Tibial nerve (tissue), 4 donors: ENCODE data around the gene SLC25A39. TPM values are rescaled to one million over a fixed set of nuclear protein-coding genes. Genes with fewer than 3 reads are reported as not detected.

Experiments used
- DNase-seq, 2 donors: peaks; one replicate each; pipeline ENCODE4 v3.0.0-alpha.2; 2019; ENCODE audit warnings: low spot score in 2 of 2
- H3K27ac ChIP-seq, 4 donors: fragments of 200-600 bp; sonication (generic) in 3 of 4; one replicate each; pipeline ENCODE4 v1.5.1; 2017 to 2019; ENCODE audit warnings: mild to moderate bottlenecking in 1 of 4
- H3K27me3 ChIP-seq, 2 donors: fragments of 200-600 bp; sonication (generic) in 1 of 2; one replicate each; pipeline versions ENCODE4 v1.5.1 to v1.6.0; 2017 to 2019
- H3K36me3 ChIP-seq, 3 donors: fragments of 200-600 bp; sonication (generic); one replicate each; pipeline ENCODE4 v1.5.1; 2018 to 2019
- H3K4me1 ChIP-seq, 4 donors: fragments of 200-600 bp; sonication (generic) in 3 of 4; one replicate each; pipeline ENCODE4 v1.5.1; 2017 to 2019
- H3K4me3 ChIP-seq, 4 donors: fragments of 200-600 bp; sonication (generic) in 3 of 4; one replicate each; pipeline ENCODE4 v1.5.1; 2017 to 2019; ENCODE audit warnings: mild to moderate bottlenecking in 1 of 4, moderate library complexity in 1 of 4
- H3K9me3 ChIP-seq, 4 donors: fragments of 200-600 bp; sonication (generic) in 3 of 4; one replicate each; pipeline ENCODE4 v1.5.1; 2017 to 2019
- EP300 ChIP-seq, 2 donors: sonication (generic); formaldehyde crosslinking; IDR thresholded peaks; one replicate each; pipeline ENCODE4 v1.6.1; 2017; ENCODE audit warnings: antibody characterized with exemption in 2 of 2, mild to moderate bottlenecking in 1 of 2
- POLR2A ChIP-seq, 2 donors: fragments of 450-650 bp; IDR thresholded peaks; one replicate each; pipeline ENCODE4 v1.6.1; 2017; ENCODE audit warnings: antibody characterized with exemption in 2 of 2, mild to moderate bottlenecking in 2 of 2, moderate library complexity in 2 of 2
- WGBS, 2 donors: methylation state at CpG; one replicate each; pipeline ENCODE4 v1.1.5; 2018; 5-methylcytosine and 5-hydroxymethylcytosine counted together
- total RNA-seq, 4 donors: library from RNA; depleted of rRNA; stranded (reverse); fragments of >200 nt; gene quantifications; one replicate each; pipeline ENCODE4 v1.1.0, GENCODE V29; 2016
- TF ChIP-seq, protein P1 (sequence below), 5 experiments: fragments of 200-600 bp in 3 of 5; fragments of 450-650 bp in 2 of 5; sonication (generic) in 3 of 5; IDR thresholded peaks; one replicate each; pipeline ENCODE4 v1.5.1; 2016 to 2019; ENCODE audit warnings: antibody characterized with exemption in 5 of 5, mild to moderate bottlenecking in 3 of 5, moderate library complexity in 2 of 5

Gene SLC25A39
- total RNA-seq, 4 donors from 2014 or later, result 51.3 to 99.0 (median 70.9) TPM

GRCh38 chr17:44356241-44356640, 31.6 kb upstream of the SLC25A39 start:
- Histone ChIP-seq H3K9me3 (no peaks in the 10 kb centered on the region), H3K27me3 (no peaks in the 10 kb centered on the region), H3K27ac (no peak overlapping the region), H3K4me3 (no peak overlapping the region), H3K36me3 (peaks cover 0 to 24% (median under 1%) of the 10 kb centered on the region in 3 donors), H3K4me1 (peaks cover 0 to 10% (median 2%) of the 10 kb centered on the region in 4 donors)
- DNase-seq, result no peak
- no peak for TF ChIP-seq EP300 (IDR thresholded peaks at IDR 0.05)
- no peak for TF ChIP-seq POLR2A (IDR thresholded peaks at IDR 0.05)
- TF ChIP-seq, protein P1, sequence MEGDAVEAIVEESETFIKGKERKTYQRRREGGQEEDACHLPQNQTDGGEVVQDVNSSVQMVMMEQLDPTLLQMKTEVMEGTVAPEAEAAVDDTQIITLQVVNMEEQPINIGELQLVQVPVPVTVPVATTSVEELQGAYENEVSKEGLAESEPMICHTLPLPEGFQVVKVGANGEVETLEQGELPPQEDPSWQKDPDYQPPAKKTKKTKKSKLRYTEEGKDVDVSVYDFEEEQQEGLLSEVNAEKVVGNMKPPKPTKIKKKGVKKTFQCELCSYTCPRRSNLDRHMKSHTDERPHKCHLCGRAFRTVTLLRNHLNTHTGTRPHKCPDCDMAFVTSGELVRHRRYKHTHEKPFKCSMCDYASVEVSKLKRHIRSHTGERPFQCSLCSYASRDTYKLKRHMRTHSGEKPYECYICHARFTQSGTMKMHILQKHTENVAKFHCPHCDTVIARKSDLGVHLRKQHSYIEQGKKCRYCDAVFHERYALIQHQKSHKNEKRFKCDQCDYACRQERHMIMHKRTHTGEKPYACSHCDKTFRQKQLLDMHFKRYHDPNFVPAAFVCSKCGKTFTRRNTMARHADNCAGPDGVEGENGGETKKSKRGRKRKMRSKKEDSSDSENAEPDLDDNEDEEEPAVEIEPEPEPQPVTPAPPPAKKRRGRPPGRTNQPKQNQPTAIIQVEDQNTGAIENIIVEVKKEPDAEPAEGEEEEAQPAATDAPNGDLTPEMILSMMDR (IDR thresholded peaks at IDR 0.05), result no peak
- WGBS, 2 donors, result 94 to 95% methylated on average over 4 to 11 of the region's 11 CpGs

DNA sequence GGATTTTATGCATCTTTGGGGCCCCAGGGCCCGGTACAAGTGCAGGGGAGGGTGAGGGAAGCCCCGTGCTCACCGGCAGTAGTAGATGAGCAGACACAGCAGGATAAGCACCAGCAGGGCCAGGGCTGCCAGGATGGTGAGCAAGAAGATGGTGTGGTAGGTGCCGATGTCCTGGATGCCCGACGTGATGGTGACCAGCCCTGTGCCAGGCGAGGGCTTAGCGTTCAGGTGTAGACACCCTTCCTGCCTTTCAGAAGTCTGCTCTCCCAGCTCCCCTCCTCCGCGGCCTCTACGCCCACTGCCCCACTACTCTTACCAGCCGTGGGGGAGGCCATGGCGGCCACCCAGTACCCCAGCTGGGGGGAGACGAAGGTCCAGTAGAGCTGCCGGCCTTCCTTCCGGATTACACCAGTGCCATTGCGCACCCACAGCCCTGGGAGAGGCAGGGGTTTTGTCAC, 31.0 kb upstream of the SLC25A39 start:
- no peak for DNase-seq
- WGBS, 2 donors, result 81 to 83% methylated on average over 17 of the region's 17 CpGs

DNA sequence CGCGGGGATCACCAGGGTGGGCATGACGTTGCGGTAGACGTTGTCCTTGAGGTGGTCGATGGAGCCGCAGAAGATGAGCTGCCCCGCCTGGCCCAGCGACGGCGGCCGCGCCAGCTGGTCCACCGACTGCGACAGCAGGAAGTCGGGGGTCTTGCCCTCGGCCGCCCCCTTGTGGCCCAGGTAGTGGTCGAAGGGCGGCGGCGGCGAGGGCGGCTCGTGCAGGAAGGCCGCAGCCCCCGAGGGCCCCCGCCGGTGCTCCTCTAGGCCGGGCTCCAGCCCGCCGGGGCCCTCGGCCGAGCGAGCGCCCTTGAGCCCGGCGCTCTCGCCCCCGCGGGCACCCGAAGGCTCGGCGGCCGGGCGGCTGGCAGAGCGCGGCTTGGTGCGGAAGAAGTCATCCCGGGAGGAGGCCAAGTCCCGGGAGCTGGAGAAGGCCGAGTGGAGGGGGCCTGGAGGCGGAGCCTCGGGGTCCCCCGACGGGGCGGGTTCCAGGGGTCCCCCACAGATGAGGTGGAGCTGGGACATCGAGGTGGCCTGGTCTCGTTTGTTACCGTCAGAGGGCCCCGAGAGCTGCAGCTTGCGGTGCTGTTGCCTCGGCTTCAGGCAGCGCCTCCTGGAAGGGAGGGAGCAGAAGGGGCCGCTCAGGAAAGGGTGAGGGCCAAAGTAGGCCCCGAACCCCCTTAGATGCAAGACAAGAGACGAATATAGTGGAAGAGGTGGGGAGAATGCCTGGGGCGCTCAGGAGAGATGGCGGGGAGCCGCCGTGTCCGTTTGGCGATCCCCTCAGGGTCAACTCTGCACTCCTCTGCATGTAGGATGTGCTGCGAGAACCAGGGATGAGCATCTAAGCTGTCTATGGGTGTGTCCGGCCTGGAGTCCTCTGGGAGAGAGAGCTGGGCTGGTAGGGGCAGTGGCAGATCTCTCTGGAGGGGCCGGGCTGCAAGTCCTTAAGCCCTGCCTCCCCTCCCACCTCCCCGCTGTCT, 30.2 kb upstream of the SLC25A39 start:
- no peak for DNase-seq
- TF ChIP-seq, protein P1 (IDR thresholded peaks at IDR 0.05), result peak in 3 of 5 experiments; percentile 16 to 44 (median 17)
- TF ChIP-seq EP300 (IDR thresholded peaks at IDR 0.05) (no peak), POLR2A (IDR thresholded peaks at IDR 0.05) (no peak)
- Histone ChIP-seq H3K9me3 (no peaks in the 10 kb centered on the region), H3K27ac (no peak overlapping the region), H3K4me3 (peak overlapping the region in 1 of 4 donors; percentile 51), H3K27me3 (no peaks in the 10 kb centered on the region), H3K36me3 (peaks cover 0 to 38% (median 4%) of the 10 kb centered on the region in 3 donors), H3K4me1 (no peaks in the 10 kb centered on the region)
- WGBS, 2 donors, result 70 to 72% methylated on average over 39 to 51 of the region's 77 CpGs

More for the DNA sequence above, 31.0 kb upstream of the SLC25A39 start:
- Histone ChIP-seq H3K36me3 (peaks cover 0 to 30% (median 4%) of the 10 kb centered on the region in 3 donors), H3K4me3 (no peak overlapping the region), H3K27me3 (no peaks in the 10 kb centered on the region), H3K9me3 (no peaks in the 10 kb centered on the region), H3K27ac (no peak overlapping the region), H3K4me1 (peaks cover 0 to 4% (median 0%) of the 10 kb centered on the region in 4 donors)
- TF ChIP-seq POLR2A (IDR thresholded peaks at IDR 0.05) (no peak), EP300 (IDR thresholded peaks at IDR 0.05) (no peak)
- TF ChIP-seq, protein P1 (IDR thresholded peaks at IDR 0.05), result no peak

DNA sequence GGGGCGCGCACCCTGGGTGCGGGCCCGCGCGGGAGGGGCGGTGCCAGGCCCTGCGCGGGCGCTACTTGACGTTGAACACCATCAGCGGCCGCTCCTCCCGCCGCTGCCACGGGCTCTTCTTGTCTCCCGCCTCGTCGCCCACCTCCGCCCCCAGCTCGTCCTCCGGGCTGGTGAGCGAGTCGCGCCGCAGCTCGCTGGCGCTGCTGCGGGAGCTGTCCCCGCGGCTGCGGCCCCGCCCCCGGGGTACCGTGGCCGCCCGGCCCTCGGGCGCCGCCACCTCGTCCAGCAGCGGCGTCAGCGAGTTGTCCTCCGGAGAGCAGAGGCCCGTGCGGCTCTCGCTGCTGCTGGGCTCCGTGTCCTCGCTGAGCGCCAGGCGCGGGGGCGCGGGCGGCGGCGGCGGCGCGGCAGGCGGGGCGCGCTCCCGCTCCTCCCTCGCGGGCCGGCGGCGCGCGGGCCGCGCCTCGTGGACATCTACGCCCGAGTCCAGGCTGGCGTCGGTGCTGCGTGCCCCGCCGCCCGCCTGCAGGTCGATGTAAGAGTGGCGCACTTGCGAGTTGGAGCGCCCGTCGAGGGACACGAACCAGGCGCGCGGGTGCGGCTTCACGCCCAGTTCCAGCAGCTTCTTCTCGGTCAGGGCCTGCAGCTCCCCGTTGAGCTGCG, 29.2 kb upstream of the SLC25A39 start:
- 63 to 75% methylated on average over 4 to 53 of the region's 98 CpGs for WGBS, 2 donors
- H3K36me3 ChIP-seq, result peaks cover 0 to 48% (median 4%) of the 10 kb centered on the region in 3 donors
- no peaks in the 10 kb centered on the region for H3K9me3 ChIP-seq
- peak overlapping the region in 2 of 4 donors; percentile 45 to 72 for H3K27ac ChIP-seq
- peak overlapping the region in 2 of 4 donors; percentile 40 to 51 for H3K4me3 ChIP-seq
- TF ChIP-seq, protein P1 (IDR thresholded peaks at IDR 0.05), result no peak
- TF ChIP-seq EP300 (IDR thresholded peaks at IDR 0.05) (no peak), POLR2A (IDR thresholded peaks at IDR 0.05) (no peak)
- H3K4me1 ChIP-seq, result no peaks in the 10 kb centered on the region
- H3K27me3 ChIP-seq, result no peaks in the 10 kb centered on the region
- DNase-seq, result no peak
